HG03139 (cell line): ENCODE results near the gene TSSC4.

ENCODE experiments used
- ATAC-seq: cut with Tn5 transposase; IDR thresholded peaks from one replicate; pipeline ENCODE4 v1.9.1; 2021; ENCODE audit not compliant: unreplicated experiment

Gene TSSC4

DNA sequence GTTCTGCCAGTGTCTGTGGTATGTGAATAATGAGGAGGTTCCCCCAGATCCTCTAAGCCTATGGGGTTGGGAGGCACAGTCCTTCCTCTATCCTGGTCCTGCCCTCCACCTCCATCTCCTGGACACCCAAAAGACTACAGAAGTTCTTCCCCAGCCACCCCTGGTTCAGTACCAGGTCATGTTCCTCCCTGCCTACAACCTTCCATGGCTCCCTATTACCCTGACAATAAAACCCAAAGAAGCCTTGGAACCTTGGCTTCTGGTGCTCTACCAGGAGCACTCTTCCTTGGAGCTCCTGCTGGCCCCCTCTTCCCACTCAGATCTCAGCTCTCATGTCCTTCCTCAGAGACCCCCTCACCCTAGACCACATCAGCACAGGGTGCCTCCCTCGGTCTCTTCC is 30.8 kb downstream of the TSSC4 start:
- ATAC-seq: no peak

DNA sequence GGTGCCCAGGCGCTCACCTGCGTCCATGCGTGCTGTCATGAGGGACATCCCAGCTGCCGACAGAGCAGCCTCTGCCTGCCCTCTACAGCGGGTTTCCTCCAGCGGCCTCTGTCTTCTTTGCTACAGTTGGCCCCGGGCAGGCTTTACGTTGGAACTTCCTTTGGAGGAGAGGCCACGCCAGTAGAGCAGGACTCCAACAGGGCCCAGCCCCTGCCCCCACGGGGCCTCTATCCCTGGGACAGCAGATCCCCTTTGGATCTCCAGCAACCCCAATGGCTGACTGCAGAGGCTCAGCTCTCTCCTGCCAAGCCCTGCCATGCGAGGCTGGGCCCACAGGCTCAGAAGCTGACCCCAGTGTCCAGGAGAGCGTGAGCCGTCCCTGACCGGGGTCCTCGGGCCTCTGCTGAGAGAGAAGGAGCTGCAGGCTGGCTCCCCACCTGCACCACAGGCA is 31.6 kb downstream of the TSSC4 start:
- no peak for ATAC-seq

DNA sequence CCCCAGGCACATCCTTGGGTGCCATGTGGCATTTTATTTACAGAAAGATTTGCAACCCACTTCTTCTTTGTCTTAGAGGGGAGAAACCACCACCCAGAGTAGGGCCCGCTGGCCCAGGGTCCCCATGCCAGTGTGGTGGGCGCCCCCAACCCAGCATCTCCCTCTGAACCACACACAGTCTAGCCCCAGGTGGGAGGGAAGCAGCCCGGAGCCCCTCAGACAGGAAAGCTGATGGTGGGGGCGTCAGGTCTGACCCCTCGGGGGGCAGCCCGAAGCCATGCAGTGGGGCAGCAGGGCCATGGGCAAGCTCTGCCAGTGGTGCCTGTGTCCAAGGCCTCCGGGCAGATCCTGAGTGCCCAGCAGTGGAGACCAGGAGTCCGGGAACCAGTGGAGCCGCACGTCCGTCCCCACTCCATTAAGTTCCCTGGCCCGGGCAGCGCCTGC is 32.1 kb downstream of the TSSC4 start:
- ATAC-seq: no peak

DNA sequence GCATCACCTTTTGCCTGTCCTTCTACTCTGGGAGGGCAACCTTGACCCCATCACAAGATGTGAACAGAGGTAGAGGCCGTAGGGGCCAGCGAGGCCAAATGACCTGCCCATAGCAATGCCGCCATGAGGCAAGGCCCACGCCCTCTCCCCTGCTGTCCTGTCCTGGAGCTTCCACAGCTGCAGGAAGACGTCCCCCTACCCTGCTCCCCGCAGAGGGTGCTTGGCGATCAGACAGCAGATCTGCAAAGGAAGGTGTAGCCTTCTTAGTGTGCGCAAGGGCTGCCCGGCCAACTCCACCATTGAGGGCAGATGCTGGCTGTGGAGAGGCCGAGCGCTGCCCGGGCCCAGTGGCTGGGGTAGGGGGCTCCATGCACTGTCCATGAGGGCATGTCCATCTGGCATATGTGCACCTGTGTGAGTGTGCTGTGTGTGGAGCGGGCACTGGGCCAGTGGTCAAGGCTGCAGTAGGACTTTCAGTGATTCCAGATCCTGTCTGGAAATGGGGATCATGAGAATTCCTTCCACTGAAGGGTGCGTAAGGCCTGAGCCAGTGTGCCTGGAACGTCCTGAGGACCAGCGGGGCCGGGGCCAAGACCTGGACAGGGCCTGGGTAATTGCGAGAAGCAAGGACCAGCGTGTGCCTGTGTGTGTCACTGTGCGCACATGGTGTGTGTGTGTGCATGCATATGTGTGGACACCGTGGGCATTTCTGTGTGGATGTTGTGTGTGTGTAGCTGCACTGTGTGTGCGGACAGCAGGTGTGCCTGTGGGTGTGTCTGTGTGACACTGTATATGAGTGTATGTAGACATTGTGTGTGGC is 32.8 kb downstream of the TSSC4 start:
- no peak for ATAC-seq

DNA sequence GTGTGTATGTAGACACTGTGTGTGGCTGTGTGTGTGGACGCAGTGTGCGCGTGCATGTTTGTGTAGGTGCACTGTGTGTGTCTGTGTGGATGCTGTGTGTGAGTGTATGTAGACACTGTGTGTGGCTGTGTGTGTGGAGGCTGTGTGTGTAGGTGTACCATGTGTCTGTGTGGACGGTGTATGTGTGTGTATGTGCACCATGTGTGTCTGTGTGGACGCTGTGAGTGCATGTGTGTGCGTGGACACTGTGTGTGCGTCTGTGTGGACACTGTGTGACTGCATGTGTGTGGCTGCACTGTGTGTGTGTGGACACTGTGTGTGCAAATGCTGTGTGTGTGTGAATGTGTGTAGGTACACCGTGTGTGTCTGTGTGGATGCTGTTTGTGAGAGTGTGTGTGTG is 33.5 kb downstream of the TSSC4 start:
- no peak for ATAC-seq

DNA sequence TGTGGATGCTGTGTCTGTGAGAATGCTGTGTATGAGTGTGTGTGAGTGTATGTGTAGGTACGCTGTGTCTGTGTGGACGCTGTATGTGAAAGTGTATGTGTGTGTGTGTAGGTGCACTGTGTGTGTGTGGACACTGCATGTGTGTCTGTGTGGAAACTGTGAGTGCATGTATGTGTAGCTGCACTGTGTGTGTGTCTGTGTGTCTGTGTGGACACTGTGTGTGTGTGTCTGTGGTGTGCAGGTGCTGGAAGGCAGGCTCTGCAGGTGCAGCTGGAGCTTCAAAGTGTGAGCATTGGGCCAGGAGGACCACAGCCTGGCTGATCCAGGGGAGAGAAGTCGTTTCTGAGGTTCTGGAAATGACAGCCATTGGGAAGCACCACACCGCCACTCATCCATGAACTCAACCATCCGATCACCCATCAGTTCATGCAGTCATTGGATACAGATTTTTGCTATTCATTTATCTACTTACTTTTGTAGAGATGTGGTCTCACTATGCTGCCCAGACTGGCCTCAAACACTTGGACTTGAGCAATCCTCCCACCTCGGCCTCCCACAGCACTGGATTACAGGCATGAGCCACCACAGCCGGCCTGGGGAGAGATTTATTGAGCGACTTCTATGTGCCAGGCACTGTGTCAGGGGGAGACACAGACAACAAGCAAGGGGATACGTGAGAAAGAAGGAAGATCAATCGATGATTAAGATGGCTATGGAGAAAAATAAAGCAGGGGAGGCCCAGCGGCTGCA is 34.1 kb downstream of the TSSC4 start:
- ATAC-seq: no peak

DNA sequence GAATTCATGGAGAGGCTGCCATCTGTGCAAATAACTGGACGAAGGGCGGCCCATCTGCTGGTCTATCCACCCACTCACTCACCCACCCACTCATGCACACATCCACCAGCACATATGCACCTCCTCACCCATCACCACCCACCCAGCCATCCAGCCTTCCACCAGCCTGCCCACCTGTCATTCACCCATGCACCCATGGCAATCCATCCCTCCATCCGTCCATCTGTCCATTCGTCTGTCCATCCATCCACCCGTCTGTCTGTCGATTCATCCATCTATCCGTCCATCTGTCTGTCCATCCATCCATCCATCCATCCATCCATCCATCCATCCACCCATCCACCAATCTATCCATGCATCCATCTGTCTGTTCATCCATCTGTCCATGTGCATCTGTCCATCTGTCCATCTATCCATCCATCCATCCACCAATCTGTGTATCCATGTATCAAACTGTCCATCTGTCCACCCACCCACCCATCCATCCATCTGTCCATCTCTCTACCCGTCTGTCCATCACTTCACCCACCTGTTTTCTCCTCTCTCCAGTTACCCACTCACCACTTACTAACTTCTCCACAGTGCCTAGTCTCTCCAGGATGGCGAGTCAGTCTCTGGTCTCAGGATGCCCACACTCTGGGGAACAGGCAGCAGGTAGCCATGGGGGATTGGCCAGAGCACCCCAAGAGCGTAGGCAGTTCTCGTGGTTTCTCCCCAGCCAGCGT is 34.9 kb downstream of the TSSC4 start:
- no peak for ATAC-seq

DNA sequence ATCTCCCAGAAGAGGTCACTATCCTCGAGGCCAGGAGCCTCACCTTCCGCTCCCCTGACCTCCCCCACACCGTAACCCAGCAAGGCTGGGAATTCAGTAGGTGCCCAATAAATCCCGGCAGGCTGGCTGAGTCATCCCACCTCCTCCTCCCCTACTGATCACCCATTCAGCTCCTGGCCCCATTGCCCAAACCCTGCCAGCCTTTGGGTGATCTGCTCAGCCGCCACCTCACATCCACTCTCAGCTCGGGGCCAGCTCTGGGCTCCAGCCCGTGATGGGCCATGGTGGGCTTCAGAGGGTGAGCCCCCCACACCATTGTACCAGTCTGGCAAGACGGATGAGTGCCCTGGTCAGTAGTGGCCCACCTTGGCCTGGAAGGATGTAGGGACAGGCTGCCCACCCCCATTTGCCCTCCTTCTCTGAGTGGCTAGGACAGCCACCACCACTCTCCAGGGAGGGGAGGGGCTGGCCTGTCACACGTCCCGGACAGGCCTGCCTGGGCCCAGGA is 35.5 kb downstream of the TSSC4 start:
- no peak for ATAC-seq

DNA sequence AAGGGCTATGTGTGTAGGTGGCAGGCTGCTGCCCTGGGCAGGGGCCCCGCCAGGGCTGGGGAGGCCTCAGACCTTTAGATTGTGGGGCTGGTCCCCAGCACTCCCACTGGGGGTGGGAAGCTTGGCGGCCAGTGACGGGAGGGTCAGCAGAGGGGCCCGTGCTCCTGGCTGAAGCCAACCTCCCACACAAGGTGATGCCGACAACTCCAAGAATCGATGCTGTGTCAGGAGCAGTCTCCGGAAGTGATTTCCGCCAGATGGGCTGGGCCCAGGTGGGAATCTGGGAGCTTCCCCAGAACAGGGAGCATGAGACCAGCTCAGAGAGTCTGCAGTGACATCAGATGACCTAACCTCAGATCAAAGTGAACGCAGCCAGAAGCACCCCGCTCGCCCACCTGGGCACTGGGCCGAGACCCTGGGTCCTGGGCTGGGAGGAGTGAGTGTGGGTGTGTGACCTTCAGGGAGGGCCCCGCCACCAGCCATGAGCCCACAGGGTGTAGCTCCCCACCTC is 36.0 kb downstream of the TSSC4 start:
- no peak for ATAC-seq

DNA sequence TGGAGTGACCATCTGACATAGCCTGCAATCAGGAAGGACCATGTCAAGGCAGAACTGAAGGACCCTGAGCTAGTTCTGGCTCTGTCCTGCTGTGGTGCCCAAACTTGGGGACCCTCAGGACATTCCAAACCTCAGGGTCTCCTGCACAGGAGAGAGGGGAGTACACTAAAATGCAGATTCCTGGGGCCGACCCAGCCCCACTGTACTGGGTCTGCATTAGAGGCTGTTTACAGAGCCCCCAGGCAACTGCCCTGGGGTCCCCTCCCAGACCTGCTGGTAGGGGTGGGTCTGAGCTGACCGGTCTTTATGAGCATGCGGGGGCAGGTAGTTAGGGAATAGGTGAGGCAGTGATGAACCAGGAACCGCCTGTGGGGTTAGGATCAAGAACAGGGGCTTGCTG is 37.0 kb downstream of the TSSC4 start:
- ATAC-seq: no peak

DNA sequence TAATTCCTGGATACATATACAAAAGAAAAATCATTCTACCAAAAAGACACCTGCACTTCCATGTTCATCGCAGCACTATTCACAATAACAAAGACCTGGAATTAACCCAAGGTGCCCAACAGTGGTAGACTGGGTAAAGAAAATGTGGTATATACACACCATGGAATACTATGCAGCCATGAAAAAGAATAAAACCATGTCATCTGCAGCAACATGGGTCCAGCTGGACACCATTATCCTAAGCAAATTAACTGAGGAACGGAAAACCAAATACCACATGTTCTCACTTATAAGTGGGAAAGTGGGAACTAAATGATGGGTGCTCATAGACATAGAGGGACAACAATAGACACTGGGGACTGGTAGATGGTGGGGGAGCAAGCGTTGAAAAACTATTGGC is 39.3 kb downstream of the TSSC4 start:
- ATAC-seq: no peak

DNA sequence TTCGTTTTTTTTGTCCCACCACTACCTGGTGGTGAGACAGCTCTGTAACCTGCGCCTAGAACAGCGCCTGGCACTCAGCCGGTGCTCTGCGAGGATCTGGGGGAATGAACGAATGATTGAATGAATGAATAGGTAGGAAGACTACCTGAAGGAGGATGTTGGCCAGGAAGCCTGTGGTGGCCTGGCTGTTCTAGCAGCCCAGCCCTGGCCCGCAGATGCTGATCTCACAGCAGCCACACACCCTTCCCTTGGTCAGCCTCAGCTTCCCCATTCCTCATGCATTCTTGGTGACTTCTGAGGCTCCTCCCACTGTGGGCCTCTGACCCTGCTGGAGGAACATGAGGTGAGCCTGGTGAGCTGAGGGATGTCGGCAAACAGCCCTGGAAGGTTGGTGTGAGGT is 40.1 kb downstream of the TSSC4 start:
- ATAC-seq: no peak

DNA sequence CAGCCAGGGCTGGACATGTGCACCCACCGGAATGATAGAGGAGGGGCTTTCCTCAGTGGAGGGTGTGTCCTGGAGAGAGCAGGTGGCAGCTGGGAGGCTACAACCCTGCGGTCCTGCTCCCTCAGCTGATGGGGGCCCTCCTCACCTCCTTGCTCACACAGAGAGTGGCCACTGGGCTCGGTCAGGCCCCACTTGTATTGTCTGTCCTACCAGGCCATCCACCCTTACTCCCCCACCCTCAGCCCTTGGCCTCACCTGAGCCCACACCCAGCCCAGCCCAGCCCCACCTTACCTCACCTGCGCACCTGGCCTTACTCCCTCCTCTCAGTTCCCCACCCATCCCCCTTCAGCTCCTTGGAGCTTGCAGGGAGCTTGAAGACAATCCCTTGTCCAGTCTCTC is 40.6 kb downstream of the TSSC4 start:
- no peak for ATAC-seq

DNA sequence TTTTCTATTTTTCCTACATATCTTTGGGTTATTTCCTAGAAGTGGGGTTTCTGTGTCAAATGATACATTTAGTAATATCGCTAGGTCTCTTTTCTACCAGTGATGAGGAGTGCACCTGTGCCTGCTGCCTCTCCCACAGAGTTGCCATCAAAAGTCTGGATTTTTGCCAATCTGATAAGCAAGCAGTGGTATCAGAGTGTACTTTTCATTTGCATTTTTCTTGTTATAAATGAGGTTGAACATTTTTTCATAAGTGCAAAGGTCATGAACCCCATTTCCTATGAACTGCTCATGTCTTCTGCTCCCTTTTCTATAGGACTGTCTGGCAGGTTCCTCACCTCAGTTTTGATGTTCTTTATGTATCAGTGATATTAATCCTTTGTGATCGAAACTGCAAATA is 42.0 kb downstream of the TSSC4 start:
- ATAC-seq: no peak

DNA sequence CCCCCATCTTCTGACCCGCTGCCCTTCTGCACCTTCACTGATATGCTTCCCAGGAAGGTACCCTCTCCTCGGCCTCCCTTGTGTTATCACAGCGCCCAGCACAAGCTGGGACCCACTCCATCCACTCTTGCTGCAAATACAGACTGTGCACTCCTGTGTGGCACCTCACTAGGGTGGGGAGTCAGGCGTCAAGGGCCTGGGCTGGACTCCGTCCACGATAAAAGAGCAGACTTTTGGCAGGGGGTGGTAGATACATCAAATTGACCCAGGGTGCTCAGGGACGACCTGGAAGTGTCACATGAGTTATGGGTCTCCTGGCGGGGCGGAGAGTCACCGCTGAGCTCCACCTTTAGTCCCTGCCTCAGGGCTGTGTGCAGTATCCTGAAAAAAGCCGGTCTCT is 42.9 kb downstream of the TSSC4 start:
- no peak for ATAC-seq

DNA sequence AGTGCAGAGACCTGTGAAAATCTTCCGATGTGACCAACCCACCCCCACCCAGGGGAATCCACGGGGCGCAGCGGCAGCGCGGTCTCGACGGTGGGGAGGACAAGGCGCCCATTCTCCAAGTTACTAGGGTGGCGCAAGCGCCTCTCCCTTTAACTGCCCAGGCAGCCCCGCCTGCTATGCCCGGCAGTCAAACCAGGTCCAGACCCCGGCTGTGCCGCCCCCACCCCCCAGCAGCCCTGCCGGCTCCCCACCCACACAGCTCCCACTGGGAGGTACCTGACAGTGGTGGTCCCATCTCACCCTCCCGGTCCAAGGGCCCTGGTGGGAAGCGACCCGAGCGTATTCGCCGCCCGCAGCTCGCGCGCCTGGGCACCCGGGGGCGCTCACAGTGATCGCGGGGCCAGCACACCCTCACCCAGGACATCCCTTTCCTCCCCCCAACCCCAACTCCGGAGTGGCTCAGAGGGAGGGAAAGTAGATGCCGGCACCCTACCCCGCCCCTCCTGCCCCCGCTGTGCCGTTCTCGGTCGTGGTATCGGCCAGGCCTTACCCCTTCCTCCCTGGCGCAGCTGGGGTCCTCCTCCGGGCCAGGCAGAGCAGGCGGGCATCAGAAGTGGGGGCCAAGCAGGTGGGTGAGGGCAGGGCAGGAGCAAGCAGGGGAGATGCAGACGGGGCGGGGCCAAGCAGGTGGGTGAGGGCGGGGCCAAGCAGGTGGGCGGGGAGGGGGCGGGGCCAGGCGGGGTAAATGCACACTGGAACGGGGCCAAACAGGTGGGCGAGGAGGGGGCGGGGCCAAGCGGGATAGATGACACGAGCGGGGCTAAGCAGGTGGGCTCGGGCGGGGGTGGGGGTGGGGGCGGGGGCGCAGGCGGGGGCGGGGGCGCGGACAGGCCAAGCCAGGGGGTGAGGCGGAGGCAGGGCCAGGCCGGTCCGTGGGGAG is 43.6 kb downstream of the TSSC4 start, which contains the start of gene TRPM5:
Gene TRPM5 (minus strand): TSS at position 634 of the 940 bp plus-strand sequence. CDS start 21,478 bp downstream, outside the sequence.
- ATAC-seq: no peak

DNA sequence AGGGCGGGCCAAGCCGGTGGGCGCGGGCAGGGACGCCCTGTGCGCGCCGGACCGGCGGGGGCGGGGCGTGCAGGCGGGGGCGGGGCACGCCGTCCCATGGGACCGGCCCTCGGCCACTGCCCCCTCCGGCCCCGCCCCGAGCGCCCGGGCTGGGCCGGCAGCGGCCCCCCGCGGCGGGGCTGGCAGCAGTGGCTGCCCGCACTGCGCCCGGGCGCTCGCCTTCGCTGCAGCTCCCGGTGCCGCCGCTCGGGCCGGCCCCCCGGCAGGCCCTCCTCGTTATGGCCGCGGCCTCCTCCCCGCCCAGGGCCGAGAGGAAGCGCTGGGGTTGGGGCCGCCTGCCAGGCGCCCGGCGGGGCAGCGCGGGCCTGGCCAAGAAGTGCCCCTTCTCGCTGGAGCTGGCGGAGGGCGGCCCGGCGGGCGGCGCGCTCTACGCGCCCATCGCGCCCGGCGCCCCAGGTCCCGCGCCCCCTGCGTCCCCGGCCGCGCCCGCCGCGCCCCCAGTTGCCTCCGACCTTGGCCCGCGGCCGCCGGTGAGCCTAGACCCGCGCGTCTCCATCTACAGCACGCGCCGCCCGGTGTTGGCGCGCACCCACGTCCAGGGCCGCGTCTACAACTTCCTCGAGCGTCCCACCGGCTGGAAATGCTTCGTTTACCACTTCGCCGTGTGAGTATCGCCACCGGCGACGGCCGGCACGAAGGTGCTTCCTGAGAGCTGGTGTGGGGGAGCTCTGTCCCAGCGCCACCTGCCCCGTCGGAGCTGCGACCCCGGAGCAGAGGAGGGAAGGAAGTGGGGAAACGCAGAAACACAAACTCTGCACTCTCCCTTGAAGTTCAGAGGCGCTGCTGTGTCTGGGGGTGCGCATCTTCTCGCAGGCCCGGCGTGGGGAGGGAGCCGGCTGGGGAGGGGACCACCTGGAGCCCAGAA is 44.5 kb downstream of the TSSC4 start, which contains the start of gene KCNQ1:
Gene KCNQ1 (plus strand): TSS at position 188 of the 925 bp plus-strand sequence. CDS start 91 bp downstream, at position 279.
- no peak for ATAC-seq

DNA sequence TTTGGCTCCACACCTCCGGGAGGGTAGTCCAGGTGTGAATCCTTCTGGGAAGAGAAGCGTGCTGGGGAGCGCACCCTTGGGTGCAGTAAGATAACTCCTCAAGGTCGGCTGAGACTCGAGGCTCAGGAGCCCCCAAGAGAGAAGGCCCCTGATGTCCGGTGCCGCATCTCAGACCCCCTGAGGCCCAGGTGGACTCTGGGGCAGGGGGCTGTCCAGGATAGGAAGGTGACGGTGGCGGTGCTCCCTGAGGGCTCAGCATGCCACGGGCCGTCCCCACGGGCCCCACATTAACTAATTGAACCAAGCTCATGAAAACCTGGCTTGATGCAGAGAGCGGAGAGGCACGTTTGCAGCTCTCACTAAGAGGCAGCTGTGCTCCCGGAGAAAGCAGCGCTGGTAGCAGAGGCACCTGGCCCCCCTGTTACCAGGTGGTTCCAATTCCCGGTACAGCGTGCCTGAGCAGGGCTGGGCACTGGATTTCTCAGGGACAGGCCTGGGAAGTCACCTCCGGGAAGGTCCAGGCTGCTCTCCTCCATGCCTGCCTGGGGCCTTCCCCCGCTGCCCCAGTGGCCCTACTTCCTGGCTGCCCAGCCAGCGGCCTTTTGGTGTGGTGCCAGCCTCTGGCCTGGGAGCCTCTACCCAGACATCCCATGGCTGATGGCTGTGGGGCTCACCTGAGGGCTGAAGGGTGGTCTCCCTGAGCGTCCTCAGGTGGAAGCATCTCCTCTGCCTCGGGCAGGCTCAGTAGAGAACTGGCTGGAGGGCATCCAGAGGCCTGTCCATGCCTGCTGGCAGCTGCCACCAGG is 45.4 kb downstream of the TSSC4 start:
- ATAC-seq: no peak
